NT2/D1 (cell line): Measurements from ENCODE around the gene ERC1.

Experiments
- SUZ12 ChIP-seq: IDR thresholded peaks from 2 replicates; pipeline ENCODE4 v1.6.1; 2011; ENCODE audit not compliant: insufficient read length, insufficient read depth; ENCODE audit errors: extremely low read depth
- YY1 ChIP-seq: IDR thresholded peaks from 2 replicates; pipeline ENCODE4 v1.6.1; 2011; ENCODE audit not compliant: insufficient read length, insufficient read depth
- ZNF274 ChIP-seq: IDR thresholded peaks from 2 replicates; pipeline ENCODE4 v1.6.1; 2011; ENCODE audit warnings: mild to moderate bottlenecking, low read depth, low read length

- TF ChIP-seq ZNF274, result no peak
- TF ChIP-seq SUZ12, result no peak
- TF ChIP-seq YY1, result no peak
These were observed 281.1 kb downstream of the ERC1 start for GRCh38 chr12:1272142-1272541.
